ENCODE results near the gene COBL. TPM values are rescaled to one million over a fixed set of nuclear protein-coding genes. Genes with fewer than 3 reads are reported as not detected.

The COBL gene
- total RNA-seq, 2 experiments from 2014 or later: not detected

GRCh38 chr7:51060536-51060935 is 256.1 kb downstream of the COBL start:
- POLR2A ChIA-PET: no interaction called here
- no peak overlapping the region for H3K27ac Mint-ChIP-seq
- no peak overlapping the region for H3K4me3 Mint-ChIP-seq
- DNase-seq (no peak), ATAC-seq (ENCODE audit: low read depth) (no peak)
- no peaks in the 10 kb centered on the region for H3K9me3 Mint-ChIP-seq
- no peaks in the 10 kb centered on the region for H3K27me3 Mint-ChIP-seq
- no peaks in the 10 kb centered on the region for H3K4me1 Mint-ChIP-seq
- H3K36me3 Mint-ChIP-seq: no peaks in the 10 kb centered on the region

DNA sequence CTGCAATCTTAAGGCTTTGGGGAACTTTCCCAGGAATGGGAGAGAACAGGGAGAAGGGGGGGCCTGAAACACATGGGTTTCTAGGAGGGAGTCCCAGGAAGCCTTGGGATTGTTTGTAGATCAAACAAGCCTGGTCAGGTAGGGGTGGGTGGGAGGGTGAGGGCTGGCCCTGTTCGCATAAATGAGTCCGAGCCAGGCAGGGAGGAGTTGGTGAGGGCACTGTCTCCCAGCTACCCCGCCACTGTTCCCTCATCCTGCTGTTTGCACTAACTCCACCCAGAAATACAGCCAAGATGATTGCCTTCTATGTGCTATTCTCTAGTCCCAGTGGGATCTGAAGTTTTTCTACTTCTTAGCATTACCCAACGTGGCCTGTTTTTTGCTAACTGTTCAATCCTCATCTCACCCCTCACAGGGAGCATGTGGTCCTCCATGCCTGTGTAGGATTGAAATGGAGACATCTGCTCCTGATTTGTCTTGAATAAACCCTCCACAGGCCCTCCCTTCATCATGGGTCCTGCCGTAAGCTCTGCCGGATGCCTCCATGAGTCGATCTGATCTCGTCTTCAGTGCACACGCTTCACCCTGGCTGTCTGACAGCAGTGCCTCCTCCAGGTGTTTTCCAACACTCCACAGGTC is 257.0 kb downstream of the COBL start:
- POLR2A ChIA-PET: no interaction called here
- Mint-ChIP-seq H3K9me3 (no peaks in the 10 kb centered on the region), H3K27ac (no peak overlapping the region), H3K27me3 (no peaks in the 10 kb centered on the region), H3K36me3 (no peaks in the 10 kb centered on the region), H3K4me1 (no peaks in the 10 kb centered on the region), H3K4me3 (no peak overlapping the region)
- no peak for DNase-seq
- no peak for ATAC-seq (ENCODE audit: low read depth)

DNA sequence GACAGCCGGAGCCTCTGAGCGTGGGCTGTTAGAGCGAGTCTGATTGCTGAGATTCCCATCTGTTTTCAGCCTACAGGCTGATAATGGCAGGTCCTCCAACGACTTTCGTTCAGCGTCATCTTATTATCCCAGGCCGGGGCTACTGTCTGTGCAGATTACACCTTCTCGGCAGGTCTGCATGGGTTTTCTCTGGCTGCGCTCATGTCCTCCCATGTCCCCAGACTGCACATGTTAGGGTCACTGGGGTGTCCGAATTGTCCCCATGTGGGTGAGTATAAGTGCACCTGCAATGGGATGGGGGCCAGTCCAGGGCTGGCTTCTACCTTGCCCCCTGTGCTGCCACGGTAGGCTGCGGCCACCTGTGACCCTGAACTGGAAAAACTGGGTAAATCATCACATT is 257.8 kb downstream of the COBL start:
- no peaks in the 10 kb centered on the region for H3K27me3 Mint-ChIP-seq

GRCh38 chr7:51055039-51055840 is 261.4 kb downstream of the COBL start:
- no peaks in the 10 kb centered on the region for H3K4me1 Mint-ChIP-seq
- H3K36me3 Mint-ChIP-seq: no peaks in the 10 kb centered on the region
- H3K9me3 Mint-ChIP-seq: no peaks in the 10 kb centered on the region
- H3K27ac Mint-ChIP-seq: no peak overlapping the region
- H3K27me3 Mint-ChIP-seq: peaks cover 3% of the 10 kb centered on the region
- no peak overlapping the region for H3K4me3 Mint-ChIP-seq
- ATAC-seq (ENCODE audit: low read depth) (no peak), DNase-seq (no peak)
- POLR2A ChIA-PET: no interaction called here

More for the DNA sequence above, 257.8 kb downstream of the COBL start:
- no peak overlapping the region for H3K4me3 Mint-ChIP-seq
- no peaks in the 10 kb centered on the region for H3K36me3 Mint-ChIP-seq
- H3K4me1 Mint-ChIP-seq: no peaks in the 10 kb centered on the region
- no peaks in the 10 kb centered on the region for H3K9me3 Mint-ChIP-seq
- no peak for DNase-seq
- ATAC-seq (ENCODE audit: low read depth): no peak
- H3K27ac Mint-ChIP-seq: no peak overlapping the region
- POLR2A ChIA-PET: no interaction called here

- peaks cover 3% of the 10 kb centered on the region for H3K27me3 Mint-ChIP-seq
- H3K4me1 Mint-ChIP-seq: no peaks in the 10 kb centered on the region
- no peaks in the 10 kb centered on the region for H3K9me3 Mint-ChIP-seq
- no peak overlapping the region for H3K27ac Mint-ChIP-seq
- POLR2A ChIA-PET: no interaction called here
- no peaks in the 10 kb centered on the region for H3K36me3 Mint-ChIP-seq
- no peak overlapping the region for H3K4me3 Mint-ChIP-seq
- ATAC-seq (ENCODE audit: low read depth) (no peak), DNase-seq (no peak)
Measured at GRCh38 chr7:51054231-51054630, 262.4 kb downstream of the COBL start.

DNA sequence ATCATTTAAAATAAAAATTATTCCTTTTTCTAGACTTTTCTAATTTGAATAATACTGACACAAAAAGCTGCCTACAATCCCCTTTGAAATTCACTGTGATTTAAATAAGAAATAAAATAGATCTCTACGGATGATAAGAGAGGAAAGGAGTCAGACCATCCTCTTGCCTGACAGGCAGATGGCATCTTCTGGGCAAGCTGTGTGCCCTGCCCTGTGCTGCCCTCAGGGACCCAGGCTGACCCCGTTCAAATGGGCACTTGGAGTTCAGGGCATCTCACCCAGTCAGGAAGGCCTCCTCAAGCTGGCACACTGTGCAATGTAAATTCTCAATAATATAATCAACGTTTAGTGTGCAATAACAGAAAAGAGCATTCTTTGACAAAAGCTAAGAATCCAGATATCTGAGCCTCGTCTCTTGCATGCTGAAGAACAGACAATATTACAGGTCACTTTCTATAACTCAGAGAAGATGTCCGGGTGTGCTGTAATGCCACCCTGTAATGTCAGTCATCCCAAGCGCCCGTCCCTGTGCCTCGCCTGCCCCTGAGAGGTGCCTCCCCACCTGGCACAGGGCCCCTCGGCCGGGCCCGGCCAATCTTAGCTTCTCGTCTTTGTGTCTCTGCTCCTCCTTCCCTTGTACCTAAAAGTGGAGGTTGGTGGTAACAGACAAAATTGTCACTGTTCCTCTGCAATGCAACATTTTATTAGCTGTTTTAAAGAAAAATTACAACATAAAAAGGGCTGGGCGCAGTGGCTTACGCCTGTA is 263.3 kb downstream of the COBL start:
- H3K4me3 Mint-ChIP-seq: no peak overlapping the region
- H3K9me3 Mint-ChIP-seq: no peaks in the 10 kb centered on the region
- H3K27ac Mint-ChIP-seq: no peak overlapping the region
- no peaks in the 10 kb centered on the region for H3K36me3 Mint-ChIP-seq
- ATAC-seq (ENCODE audit: low read depth): no peak
- peaks cover 6% of the 10 kb centered on the region for H3K27me3 Mint-ChIP-seq
- POLR2A ChIA-PET: no interaction called here
- H3K4me1 Mint-ChIP-seq: no peaks in the 10 kb centered on the region
- DNase-seq: no peak

GRCh38 chr7:51046482-51046881 is 270.1 kb downstream of the COBL start:
- ATAC-seq (ENCODE audit: low read depth): no peak
- POLR2A ChIA-PET: no interaction called here
- Mint-ChIP-seq H3K4me3 (no peak overlapping the region), H3K36me3 (no peaks in the 10 kb centered on the region), H3K4me1 (no peaks in the 10 kb centered on the region), H3K27ac (no peak overlapping the region), H3K27me3 (peaks cover 6% of the 10 kb centered on the region), H3K9me3 (no peaks in the 10 kb centered on the region)
- no peak for DNase-seq

GRCh38 chr7:51046103-51046466 is 270.5 kb downstream of the COBL start:
- Mint-ChIP-seq H3K4me1 (no peaks in the 10 kb centered on the region), H3K4me3 (no peak overlapping the region), H3K36me3 (no peaks in the 10 kb centered on the region), H3K27me3 (peaks cover 5% of the 10 kb centered on the region), H3K27ac (no peak overlapping the region), H3K9me3 (no peaks in the 10 kb centered on the region)
- no peak for ATAC-seq (ENCODE audit: low read depth)
- POLR2A ChIA-PET: no interaction called here
- no peak for DNase-seq

- no peaks in the 10 kb centered on the region for H3K4me1 Mint-ChIP-seq
Measured at GRCh38 chr7:51045319-51046102, 271.1 kb downstream of the COBL start.

GRCh38 chr7:51043461-51043860 is 273.1 kb downstream of the COBL start:
- ATAC-seq (ENCODE audit: low read depth) (no peak), DNase-seq (no peak)
- Mint-ChIP-seq H3K27ac (no peak overlapping the region), H3K27me3 (no peaks in the 10 kb centered on the region), H3K9me3 (no peaks in the 10 kb centered on the region), H3K4me1 (no peaks in the 10 kb centered on the region), H3K36me3 (no peaks in the 10 kb centered on the region), H3K4me3 (no peak overlapping the region)
- POLR2A ChIA-PET: no interaction called here

More at GRCh38 chr7:51045319-51046102, 271.1 kb downstream of the COBL start:
- ATAC-seq (ENCODE audit: low read depth): no peak
- H3K27me3 Mint-ChIP-seq: peaks cover 3% of the 10 kb centered on the region
- POLR2A ChIA-PET: no interaction called here
- DNase-seq: no peak
- no peaks in the 10 kb centered on the region for H3K9me3 Mint-ChIP-seq
- no peak overlapping the region for H3K27ac Mint-ChIP-seq
- H3K36me3 Mint-ChIP-seq: no peaks in the 10 kb centered on the region
- no peak overlapping the region for H3K4me3 Mint-ChIP-seq

DNA sequence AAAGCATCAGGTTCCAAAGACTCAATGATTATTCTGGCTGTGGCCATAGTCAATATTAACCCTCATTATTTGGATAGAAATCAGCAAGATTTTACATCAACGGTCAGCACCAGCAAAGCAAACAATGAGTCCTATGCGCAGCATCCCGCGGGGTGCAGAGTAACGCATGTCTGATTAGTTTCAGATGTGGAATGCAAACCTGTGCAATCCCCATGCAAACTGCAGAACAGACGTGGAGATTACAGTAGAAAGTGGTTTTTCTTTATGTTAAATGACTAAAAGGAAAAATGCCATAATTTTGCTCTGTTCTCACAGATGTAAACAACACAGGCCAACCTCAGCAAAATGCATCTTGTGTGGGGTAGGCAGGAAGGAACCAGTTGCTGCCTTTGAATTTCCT is 275.8 kb downstream of the COBL start:
- no peak for DNase-seq
- no peaks in the 10 kb centered on the region for H3K9me3 Mint-ChIP-seq
- no peaks in the 10 kb centered on the region for H3K36me3 Mint-ChIP-seq
- H3K4me3 Mint-ChIP-seq: no peak overlapping the region
- POLR2A ChIA-PET: no interaction called here
- H3K4me1 Mint-ChIP-seq: no peaks in the 10 kb centered on the region
- ATAC-seq (ENCODE audit: low read depth): no peak
- no peaks in the 10 kb centered on the region for H3K27me3 Mint-ChIP-seq
- H3K27ac Mint-ChIP-seq: no peak overlapping the region

GRCh38 chr7:51038573-51038972 is 278.0 kb downstream of the COBL start:
- H3K4me3 Mint-ChIP-seq: no peak overlapping the region
- ATAC-seq (ENCODE audit: low read depth): no peak

DNA sequence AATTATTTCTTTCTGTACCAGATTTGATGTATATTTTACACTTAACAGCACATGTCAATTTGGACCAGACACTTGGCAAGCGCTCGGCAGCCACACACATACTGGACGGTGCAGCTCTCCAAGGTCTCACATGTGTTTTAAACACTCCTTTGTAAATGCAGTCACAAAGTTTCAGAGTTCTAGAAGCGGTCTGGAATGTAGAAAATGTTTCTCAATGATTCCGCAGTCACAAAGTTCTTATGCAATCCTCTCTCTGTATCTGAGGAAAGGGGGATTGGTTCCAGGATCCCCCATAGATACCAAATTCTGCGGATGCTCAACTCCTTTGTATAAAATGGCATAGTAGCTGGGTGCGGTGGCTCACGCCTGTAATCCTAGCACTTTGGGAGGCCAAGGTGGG is 280.9 kb downstream of the COBL start:
- Mint-ChIP-seq H3K4me1 (no peaks in the 10 kb centered on the region), H3K9me3 (no peaks in the 10 kb centered on the region), H3K36me3 (no peaks in the 10 kb centered on the region), H3K27ac (no peak overlapping the region), H3K27me3 (peaks cover 9% of the 10 kb centered on the region), H3K4me3 (no peak overlapping the region)
- no peak for ATAC-seq (ENCODE audit: low read depth)
- DNase-seq: no peak
- POLR2A ChIA-PET: no interaction called here

More at GRCh38 chr7:51038573-51038972, 278.0 kb downstream of the COBL start:
- Mint-ChIP-seq H3K27ac (no peak overlapping the region), H3K4me1 (no peaks in the 10 kb centered on the region), H3K27me3 (peaks cover 2% of the 10 kb centered on the region), H3K9me3 (no peaks in the 10 kb centered on the region), H3K36me3 (no peaks in the 10 kb centered on the region)
- no peak for DNase-seq
- POLR2A ChIA-PET: no interaction called here

Data from activated naive CD8-positive, alpha-beta T cell treated with anti-CD3 and anti-CD28 coated beads, Interleukin-2, amount 10 ng/mL, durations not matched to agents 7 days and 5 days (primary cell).